Sigmoid colon (tissue), 7 donors: ENCODE data around the gene MFF. TPM values are rescaled to one million over a fixed set of nuclear protein-coding genes. Genes with fewer than 3 reads are reported as not detected.

Experiments
- DNase-seq: peaks from one replicate; pipeline ENCODE4 v3.0.0-alpha.2; 2019
- H3K27ac ChIP-seq, 4 donors: fragments of 200-600 bp; sonication (generic); one replicate each; pipeline ENCODE4 v1.5.1; 2016 to 2019; ENCODE audit warnings: mild to moderate bottlenecking in 1 of 4
- H3K27me3 ChIP-seq, 3 donors: fragments of 200-600 bp; sonication (generic); one replicate each; pipeline ENCODE4 v1.5.1; 2019; ENCODE audit warnings: mild to moderate bottlenecking in 1 of 3
- H3K36me3 ChIP-seq, 4 donors: fragments of 200-600 bp; sonication (generic); one replicate each; pipeline ENCODE4 v1.5.1; 2016 to 2019
- H3K4me1 ChIP-seq, 4 donors: fragments of 200-600 bp; sonication (generic); one replicate each; pipeline ENCODE4 v1.5.1; 2017 to 2019
- H3K4me3 ChIP-seq, 4 donors: fragments of 200-600 bp; sonication (generic); one replicate each; pipeline ENCODE4 v1.5.1; 2017 to 2019; ENCODE audit warnings: mild to moderate bottlenecking in 2 of 4, moderate library complexity in 1 of 4
- H3K9me3 ChIP-seq, 4 donors: fragments of 200-600 bp in 3 of 4; sonication (generic) in 3 of 4; one replicate each; pipeline versions ENCODE4 v1.5.1 to v1.6.1; 2013 to 2019
- EP300 ChIP-seq, 4 donors: sonication (generic); formaldehyde crosslinking; IDR thresholded peaks; one replicate each; pipeline ENCODE4 v1.6.1; 2017; ENCODE audit warnings: antibody characterized with exemption in 4 of 4
- POLR2A ChIP-seq, 2 donors: fragments of 450-650 bp; IDR thresholded peaks; one replicate each; pipeline ENCODE4 v1.6.1; 2016; ENCODE audit warnings: antibody characterized with exemption in 2 of 2, mild to moderate bottlenecking in 2 of 2, moderate library complexity in 2 of 2
- POLR2AphosphoS5 ChIP-seq, 4 donors: sonication (generic); formaldehyde crosslinking; IDR thresholded peaks; one replicate each; pipeline ENCODE4 v1.6.1; 2017; ENCODE audit warnings: antibody characterized with exemption in 4 of 4
- WGBS, 2 donors: extraction: QIAGEN DNeasy Blood & Tissue Kit; methylation state at CpG; one replicate each; pipeline ENCODE4 v1.1.7; 2013; 5-methylcytosine and 5-hydroxymethylcytosine counted together
- intact Hi-C: fragments of 100-400 bp; cut with DNase I; formaldehyde crosslinking; loops from one replicate; pipeline ENCODE4 v1.15.1; 2023
- polyA plus RNA-seq, 3 donors: library from polyadenylated mRNA; stranded (reverse); fragments of 200-250 nt; gene quantifications; one replicate each; pipeline ENCODE4 v1.2.3, GENCODE V29; 2013
- total RNA-seq, 4 donors: library from RNA; depleted of rRNA; stranded (reverse); fragments of >200 nt; gene quantifications; one replicate each; pipeline ENCODE4 v1.1.0, GENCODE V29; 2016
- TF ChIP-seq, protein P1 (sequence below), 4 experiments: fragments of 450-650 bp in 3 of 4; fragments of 200-600 bp in 1 of 4; IDR thresholded peaks; one replicate each; pipeline ENCODE4 v1.5.1; 2016 to 2019; ENCODE audit warnings: antibody characterized with exemption in 4 of 4, mild to moderate bottlenecking in 3 of 4, moderate library complexity in 2 of 4
- donor health status: healthy with polysubstance abuse.
- donor health status: Bipolar disorder and iron deficiency.
- donor health status: healthy.

The MFF gene
- total and polyA plus RNA-seq, 7 donors = 72.1 to 138 (median 109) TPM

DNA sequence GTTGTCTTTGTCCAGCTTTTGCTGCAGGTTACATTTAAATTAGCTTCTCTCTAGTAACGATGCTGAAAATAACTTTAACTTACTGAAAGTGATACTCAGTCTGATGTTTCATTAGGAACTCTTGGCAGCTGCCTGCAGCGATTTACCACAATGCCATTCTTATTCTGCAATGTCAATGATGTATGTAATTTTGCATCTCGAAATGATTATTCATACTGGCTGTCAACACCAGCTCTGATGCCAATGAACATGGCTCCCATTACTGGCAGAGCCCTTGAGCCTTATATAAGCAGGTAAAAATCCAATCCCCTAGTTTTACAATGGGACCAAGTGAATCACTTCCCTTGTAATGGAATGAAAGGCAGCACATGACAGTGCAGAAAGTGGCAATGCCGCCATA is 16.3 kb upstream of the MFF start:
- Histone ChIP-seq H3K27ac (no peak overlapping the region), H3K4me1 (no peaks in the 10 kb centered on the region), H3K36me3 (no peaks in the 10 kb centered on the region), H3K27me3 (no peaks in the 10 kb centered on the region), H3K9me3 (no peaks in the 10 kb centered on the region), H3K4me3 (no peak overlapping the region)
- 89 to 95% methylated on average over 4 of the region's 4 CpGs for WGBS, 2 donors
- DNase-seq = no peak
- intact Hi-C loops = no loop called here
- TF ChIP-seq EP300 (IDR thresholded peaks at IDR 0.05) (no peak), POLR2AphosphoS5 (IDR thresholded peaks at IDR 0.05) (no peak), POLR2A (IDR thresholded peaks at IDR 0.05) (no peak)
- TF ChIP-seq, protein P1, sequence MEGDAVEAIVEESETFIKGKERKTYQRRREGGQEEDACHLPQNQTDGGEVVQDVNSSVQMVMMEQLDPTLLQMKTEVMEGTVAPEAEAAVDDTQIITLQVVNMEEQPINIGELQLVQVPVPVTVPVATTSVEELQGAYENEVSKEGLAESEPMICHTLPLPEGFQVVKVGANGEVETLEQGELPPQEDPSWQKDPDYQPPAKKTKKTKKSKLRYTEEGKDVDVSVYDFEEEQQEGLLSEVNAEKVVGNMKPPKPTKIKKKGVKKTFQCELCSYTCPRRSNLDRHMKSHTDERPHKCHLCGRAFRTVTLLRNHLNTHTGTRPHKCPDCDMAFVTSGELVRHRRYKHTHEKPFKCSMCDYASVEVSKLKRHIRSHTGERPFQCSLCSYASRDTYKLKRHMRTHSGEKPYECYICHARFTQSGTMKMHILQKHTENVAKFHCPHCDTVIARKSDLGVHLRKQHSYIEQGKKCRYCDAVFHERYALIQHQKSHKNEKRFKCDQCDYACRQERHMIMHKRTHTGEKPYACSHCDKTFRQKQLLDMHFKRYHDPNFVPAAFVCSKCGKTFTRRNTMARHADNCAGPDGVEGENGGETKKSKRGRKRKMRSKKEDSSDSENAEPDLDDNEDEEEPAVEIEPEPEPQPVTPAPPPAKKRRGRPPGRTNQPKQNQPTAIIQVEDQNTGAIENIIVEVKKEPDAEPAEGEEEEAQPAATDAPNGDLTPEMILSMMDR (IDR thresholded peaks at IDR 0.05) = no peak

DNA sequence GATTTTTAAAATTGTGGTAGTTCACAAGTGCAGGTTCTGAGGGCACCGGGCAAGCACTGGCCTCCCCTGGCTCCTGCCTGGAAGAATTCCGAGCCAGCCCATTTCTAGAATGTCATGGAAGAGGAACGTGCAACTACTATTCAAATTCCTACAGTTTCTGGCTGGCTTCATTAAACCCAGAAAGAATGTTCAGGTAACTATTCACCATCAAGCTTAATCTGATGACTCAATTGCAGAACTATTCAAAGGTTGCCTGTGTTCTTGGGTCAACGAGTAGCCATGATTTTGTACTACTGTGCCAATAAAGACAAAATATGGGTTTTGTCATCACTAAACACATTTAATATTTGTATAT is 14.3 kb upstream of the MFF start:
- intact Hi-C loops = no loop called here
- H3K4me3 ChIP-seq = no peak overlapping the region
- WGBS, 2 donors = 92 to 95% methylated on average over 4 of the region's 4 CpGs

DNA sequence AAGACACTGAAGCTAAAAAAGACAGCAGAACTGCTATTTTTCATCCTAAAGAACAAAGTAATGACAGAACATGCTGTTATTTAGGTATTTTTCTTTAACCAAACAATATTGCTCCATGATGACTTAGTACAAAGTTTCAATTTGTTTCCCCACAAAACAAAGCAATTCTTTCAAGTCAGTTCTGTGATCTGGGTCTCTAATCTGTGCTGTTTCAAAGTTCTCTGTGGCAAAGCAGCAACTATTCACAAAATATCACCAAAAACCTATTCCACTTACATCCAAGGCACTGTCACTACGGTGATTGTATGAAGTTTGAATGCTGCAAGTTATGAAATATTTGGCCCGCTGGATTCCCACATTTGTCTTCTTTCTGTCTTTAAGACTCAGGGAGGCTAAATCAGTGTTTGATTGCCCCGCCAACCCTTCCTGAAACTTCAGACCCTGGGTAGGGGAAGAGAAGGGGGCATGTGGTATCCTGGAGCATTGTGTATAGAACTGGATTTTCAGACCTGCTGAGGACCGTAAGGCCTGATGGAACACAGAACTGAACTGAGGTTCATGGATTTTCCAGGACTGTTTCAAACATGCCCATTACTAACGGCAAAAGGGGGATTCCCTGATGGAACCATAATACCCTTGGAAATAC is 13.1 kb upstream of the MFF start:
- WGBS, 2 donors = 95% methylated on average over 5 of the region's 5 CpGs
- no peaks in the 10 kb centered on the region for H3K27me3 ChIP-seq
- TF ChIP-seq, protein P1 (IDR thresholded peaks at IDR 0.05) = no peak
- TF ChIP-seq POLR2A (IDR thresholded peaks at IDR 0.05) (no peak), EP300 (IDR thresholded peaks at IDR 0.05) (no peak), POLR2AphosphoS5 (IDR thresholded peaks at IDR 0.05) (no peak)
- H3K4me1 ChIP-seq = no peaks in the 10 kb centered on the region
- no peaks in the 10 kb centered on the region for H3K9me3 ChIP-seq
- intact Hi-C loops = no loop called here
- no peak for DNase-seq
- no peaks in the 10 kb centered on the region for H3K36me3 ChIP-seq
- no peak overlapping the region for H3K27ac ChIP-seq
- H3K4me3 ChIP-seq = no peak overlapping the region

More for the DNA sequence above, 14.3 kb upstream of the MFF start:
- H3K9me3 ChIP-seq = no peaks in the 10 kb centered on the region
- no peak overlapping the region for H3K27ac ChIP-seq
- no peak for DNase-seq
- TF ChIP-seq, protein P1 (IDR thresholded peaks at IDR 0.05) = no peak
- TF ChIP-seq EP300 (IDR thresholded peaks at IDR 0.05) (no peak), POLR2A (IDR thresholded peaks at IDR 0.05) (no peak), POLR2AphosphoS5 (IDR thresholded peaks at IDR 0.05) (no peak)
- no peaks in the 10 kb centered on the region for H3K27me3 ChIP-seq
- no peaks in the 10 kb centered on the region for H3K4me1 ChIP-seq
- H3K36me3 ChIP-seq = no peaks in the 10 kb centered on the region

DNA sequence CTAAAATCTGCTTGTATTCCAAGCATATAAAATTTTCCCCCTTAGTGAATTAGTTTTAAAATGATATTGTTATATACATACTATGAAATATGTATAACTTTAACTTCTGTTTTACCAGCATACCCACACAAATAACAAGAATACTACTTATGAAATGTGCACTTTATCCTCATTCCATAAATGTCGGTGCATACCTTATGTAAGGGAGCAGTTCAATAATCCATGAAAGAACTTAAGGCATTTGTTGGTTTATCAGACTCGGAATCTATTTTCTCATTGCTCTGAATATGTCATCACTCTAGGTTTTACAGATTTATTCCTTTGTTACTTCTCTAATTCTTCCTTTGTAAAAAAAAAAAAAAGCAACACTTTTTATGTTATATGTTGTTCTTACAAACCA is 12.5 kb upstream of the MFF start:
- no peak for DNase-seq
- H3K27me3 ChIP-seq = no peaks in the 10 kb centered on the region
- no peak overlapping the region for H3K27ac ChIP-seq
- no peaks in the 10 kb centered on the region for H3K4me1 ChIP-seq
- TF ChIP-seq, protein P1 (IDR thresholded peaks at IDR 0.05) = no peak
- TF ChIP-seq EP300 (IDR thresholded peaks at IDR 0.05) = no peak
- TF ChIP-seq POLR2AphosphoS5 (IDR thresholded peaks at IDR 0.05) = no peak
- TF ChIP-seq POLR2A (IDR thresholded peaks at IDR 0.05) = no peak
- no peaks in the 10 kb centered on the region for H3K36me3 ChIP-seq
- no peak overlapping the region for H3K4me3 ChIP-seq
- intact Hi-C loops = no loop called here
- WGBS, 2 donors = 45 to 49% methylated on average over 2 of the region's 2 CpGs
- H3K9me3 ChIP-seq = no peaks in the 10 kb centered on the region

DNA sequence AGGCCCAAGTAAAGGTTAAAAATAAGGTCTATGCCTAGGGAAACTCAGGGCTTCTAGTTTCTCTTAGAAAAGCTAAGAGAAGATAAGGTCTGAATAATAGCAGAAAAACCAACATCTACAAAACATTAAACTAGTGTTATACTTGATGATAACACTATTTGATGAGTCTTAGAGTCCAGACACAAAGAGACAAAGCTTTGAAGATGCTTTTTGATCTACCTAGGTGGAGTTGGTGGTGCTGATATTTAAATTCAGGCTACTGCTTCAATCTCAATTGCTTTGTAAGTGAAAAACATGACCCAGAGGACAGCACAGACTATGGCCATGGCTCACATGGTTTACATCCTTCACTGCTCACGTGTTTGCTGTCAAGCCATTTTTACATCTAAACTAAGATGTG is 11.7 kb upstream of the MFF start:
- Histone ChIP-seq H3K9me3 (no peaks in the 10 kb centered on the region), H3K4me3 (no peak overlapping the region), H3K27ac (no peak overlapping the region), H3K27me3 (no peaks in the 10 kb centered on the region), H3K4me1 (no peaks in the 10 kb centered on the region), H3K36me3 (no peaks in the 10 kb centered on the region)
- TF ChIP-seq POLR2A (IDR thresholded peaks at IDR 0.05) = no peak
- TF ChIP-seq EP300 (IDR thresholded peaks at IDR 0.05) = no peak
- TF ChIP-seq, protein P1 (IDR thresholded peaks at IDR 0.05) = no peak
- TF ChIP-seq POLR2AphosphoS5 (IDR thresholded peaks at IDR 0.05) = no peak
- intact Hi-C loops = no loop called here
- 94 to 97% methylated on average over 1 of the region's 1 CpG for WGBS, 2 donors
- DNase-seq = no peak
